Body of pancreas (tissue), 4 donors: ENCODE measurements around the gene ISM1.
"Not testable (repeated sequence)": the region's sequence is repeated elsewhere in the genome, so short reads cannot be mapped to it uniquely, and the experiment has no call there.

Experiments
- POLR2A ChIP-seq, 3 donors: fragments of 450-650 bp; IDR thresholded peaks; one replicate each; pipeline ENCODE4 v1.6.1; 2016; ENCODE audit warnings: antibody characterized with exemption in 3 of 3, mild to moderate bottlenecking in 2 of 3
- TF ChIP-seq, protein P1 (sequence below), 7 experiments: fragments of 450-650 bp in 4 of 7; fragments of 200-600 bp in 3 of 7; sonication (generic) in 3 of 7; IDR thresholded peaks; one replicate each; pipeline ENCODE4 v1.5.1; 2016 to 2019; ENCODE audit warnings: antibody characterized with exemption in 7 of 7

DNA sequence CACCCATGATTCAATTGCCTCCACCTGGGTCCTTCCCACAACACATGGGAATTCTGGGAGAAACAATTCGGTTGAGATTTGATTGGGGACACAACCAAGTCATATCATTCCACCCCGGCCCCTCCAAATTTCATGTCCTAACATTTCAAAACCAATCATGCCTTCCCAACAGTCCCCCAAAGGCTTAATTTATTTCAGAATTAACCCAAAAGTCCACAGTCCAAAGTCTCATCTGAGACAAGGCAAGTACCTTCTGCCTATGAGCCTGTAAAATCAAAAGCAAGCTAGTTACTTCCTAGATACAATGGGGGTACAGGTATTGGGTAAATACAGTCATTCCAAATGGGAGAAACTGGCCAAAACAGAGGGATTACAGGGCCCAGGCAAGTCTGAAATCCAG, 15.3 kb downstream of the ISM1 start:
- TF ChIP-seq, protein P1, sequence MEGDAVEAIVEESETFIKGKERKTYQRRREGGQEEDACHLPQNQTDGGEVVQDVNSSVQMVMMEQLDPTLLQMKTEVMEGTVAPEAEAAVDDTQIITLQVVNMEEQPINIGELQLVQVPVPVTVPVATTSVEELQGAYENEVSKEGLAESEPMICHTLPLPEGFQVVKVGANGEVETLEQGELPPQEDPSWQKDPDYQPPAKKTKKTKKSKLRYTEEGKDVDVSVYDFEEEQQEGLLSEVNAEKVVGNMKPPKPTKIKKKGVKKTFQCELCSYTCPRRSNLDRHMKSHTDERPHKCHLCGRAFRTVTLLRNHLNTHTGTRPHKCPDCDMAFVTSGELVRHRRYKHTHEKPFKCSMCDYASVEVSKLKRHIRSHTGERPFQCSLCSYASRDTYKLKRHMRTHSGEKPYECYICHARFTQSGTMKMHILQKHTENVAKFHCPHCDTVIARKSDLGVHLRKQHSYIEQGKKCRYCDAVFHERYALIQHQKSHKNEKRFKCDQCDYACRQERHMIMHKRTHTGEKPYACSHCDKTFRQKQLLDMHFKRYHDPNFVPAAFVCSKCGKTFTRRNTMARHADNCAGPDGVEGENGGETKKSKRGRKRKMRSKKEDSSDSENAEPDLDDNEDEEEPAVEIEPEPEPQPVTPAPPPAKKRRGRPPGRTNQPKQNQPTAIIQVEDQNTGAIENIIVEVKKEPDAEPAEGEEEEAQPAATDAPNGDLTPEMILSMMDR (IDR thresholded peaks at IDR 0.05) = not testable (repeated sequence)
- not testable (repeated sequence) for TF ChIP-seq POLR2A (IDR thresholded peaks at IDR 0.05)
